Measurements from ENCODE around the gene IRAK2. TPM values are rescaled to one million over a fixed set of nuclear protein-coding genes. Genes with fewer than 3 reads are reported as not detected.
A peak's percentile ranks its signal among the peaks of the same experiment; 100 is the strongest.
"Not testable (repeated sequence)": the region's sequence is repeated elsewhere in the genome, so short reads cannot be mapped to it uniquely, and the experiment has no call there.

The IRAK2 gene
- polyA plus RNA-seq, 1 experiment: 2.5 TPM

DNA sequence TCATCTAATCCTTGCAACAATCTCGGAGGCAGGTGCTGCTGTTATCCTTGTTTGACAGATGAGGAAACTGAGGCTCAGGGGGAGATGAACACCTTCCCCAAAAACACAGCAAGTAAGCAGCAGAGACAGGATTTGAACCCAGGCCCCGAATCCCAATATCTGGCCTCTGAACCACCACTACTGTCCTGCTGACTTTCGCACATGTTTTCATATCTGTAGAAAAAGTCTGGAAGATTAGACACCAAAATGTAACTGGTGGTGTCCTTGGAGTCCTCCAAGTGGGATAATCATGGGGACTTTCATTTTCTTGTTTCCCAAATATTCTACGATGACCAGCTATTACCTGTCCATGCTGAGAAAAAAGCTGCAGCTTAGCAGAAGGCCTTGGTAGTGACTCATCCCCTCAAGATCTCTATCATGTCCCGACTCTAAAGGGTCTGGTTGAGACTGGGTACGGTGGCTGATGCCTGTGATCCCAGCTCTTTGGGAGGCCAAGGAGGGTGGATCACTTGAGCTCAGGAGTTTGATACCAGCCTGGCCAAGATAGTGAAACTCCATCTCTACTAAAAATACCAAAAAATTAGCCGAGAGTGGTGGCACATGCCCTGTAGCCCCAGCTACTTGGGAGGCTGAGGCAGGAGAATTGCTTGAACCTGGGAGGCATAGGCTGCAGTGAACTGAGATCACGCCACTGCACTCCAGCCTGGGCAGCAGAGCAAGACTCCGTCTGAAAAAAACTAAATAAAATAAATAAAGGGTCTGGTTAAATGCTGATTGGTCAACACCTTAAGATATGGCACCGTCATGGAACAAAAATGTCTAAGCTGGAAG is 8.6 kb downstream of the IRAK2 start:
- ChIA-PET POLR2A (no interaction called here), CTCF (interaction anchor here (1.0 kb wide), 1 partner anchor 19 kb away, joined by 3 read pairs; no protein-coding TSS in a partner anchor)
- H3K4me3 ChIP-seq (ENCODE audit: low read depth, low read length): no peak overlapping the region
- H3K27me3 ChIP-seq (ENCODE audit: control insufficient read depth, insufficient read depth, low read length): no peaks in the 10 kb centered on the region
- no peaks in the 10 kb centered on the region for H3K36me3 ChIP-seq (ENCODE audit: control insufficient read depth, insufficient read depth, low read length)
- DNase-seq (ENCODE audit: low read depth): no peak
- TF ChIP-seq, protein P1, sequence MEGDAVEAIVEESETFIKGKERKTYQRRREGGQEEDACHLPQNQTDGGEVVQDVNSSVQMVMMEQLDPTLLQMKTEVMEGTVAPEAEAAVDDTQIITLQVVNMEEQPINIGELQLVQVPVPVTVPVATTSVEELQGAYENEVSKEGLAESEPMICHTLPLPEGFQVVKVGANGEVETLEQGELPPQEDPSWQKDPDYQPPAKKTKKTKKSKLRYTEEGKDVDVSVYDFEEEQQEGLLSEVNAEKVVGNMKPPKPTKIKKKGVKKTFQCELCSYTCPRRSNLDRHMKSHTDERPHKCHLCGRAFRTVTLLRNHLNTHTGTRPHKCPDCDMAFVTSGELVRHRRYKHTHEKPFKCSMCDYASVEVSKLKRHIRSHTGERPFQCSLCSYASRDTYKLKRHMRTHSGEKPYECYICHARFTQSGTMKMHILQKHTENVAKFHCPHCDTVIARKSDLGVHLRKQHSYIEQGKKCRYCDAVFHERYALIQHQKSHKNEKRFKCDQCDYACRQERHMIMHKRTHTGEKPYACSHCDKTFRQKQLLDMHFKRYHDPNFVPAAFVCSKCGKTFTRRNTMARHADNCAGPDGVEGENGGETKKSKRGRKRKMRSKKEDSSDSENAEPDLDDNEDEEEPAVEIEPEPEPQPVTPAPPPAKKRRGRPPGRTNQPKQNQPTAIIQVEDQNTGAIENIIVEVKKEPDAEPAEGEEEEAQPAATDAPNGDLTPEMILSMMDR (IDR thresholded peaks at IDR 0.05; ENCODE audit: insufficient read depth, low read depth, low read length): no peak

DNA sequence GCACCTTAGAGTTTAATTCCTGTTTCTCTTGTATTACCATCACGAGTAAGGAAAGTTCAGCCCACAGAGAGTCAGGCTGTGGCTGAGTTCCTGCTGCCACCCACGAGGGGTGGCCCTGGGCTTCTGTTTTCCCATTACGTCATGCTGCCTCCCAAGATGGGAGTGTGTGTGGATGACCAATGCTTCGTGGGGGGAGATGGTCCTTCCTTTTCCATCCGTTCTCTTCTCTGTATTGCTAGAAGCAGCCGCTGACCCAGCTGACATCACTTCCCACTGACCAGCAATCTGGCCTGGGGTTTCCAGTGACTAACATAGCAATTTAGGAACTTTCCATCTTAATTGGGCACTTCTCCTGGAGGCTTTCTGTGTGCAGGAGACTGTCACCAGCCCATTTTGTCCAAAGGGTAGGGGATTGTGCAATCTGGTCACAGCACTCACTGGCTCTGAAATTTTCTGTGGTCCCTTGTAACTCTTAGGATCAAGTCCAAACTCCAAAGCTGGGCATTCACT is 9.3 kb downstream of the IRAK2 start:
- POLR2A ChIA-PET: no interaction called here

DNA sequence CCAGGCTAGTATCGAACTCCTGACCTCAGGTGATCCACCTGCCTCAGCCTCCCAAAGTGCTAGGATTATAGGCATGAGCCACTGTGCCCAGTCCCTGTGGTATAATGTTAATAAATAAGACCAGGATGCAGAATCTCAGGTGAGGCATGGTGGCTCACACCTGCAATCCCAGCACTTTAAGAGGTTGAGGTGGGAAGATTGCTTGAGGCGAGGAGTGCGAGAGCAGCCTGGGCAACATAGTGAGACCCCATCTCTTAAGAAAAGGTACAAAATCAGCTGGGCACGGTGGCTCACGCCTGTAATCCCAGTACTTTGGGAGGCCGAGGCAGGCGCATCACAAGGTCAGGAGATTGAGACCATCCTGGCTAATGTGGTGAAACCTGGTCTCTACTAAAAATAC is 10.6 kb downstream of the IRAK2 start:
- CTCF ChIA-PET: interaction anchor here (0.6 kb wide), 1 partner anchor 62 kb away, joined by 3 read pairs; no protein-coding TSS in a partner anchor
- POLR2A ChIA-PET; DNase-seq (ENCODE audit: low read depth); H3K36me3 ChIP-seq (ENCODE audit: control insufficient read depth, insufficient read depth, low read length); H3K27me3 ChIP-seq (ENCODE audit: control insufficient read depth, insufficient read depth, low read length); H3K4me3 ChIP-seq (ENCODE audit: low read depth, low read length): not testable (repeated sequence)

More for the DNA sequence above, 9.3 kb downstream of the IRAK2 start:
- H3K4me3 ChIP-seq (ENCODE audit: low read depth, low read length): no peak overlapping the region
- TF ChIP-seq, protein P1 (IDR thresholded peaks at IDR 0.05; ENCODE audit: insufficient read depth, low read depth, low read length): no peak
- no peaks in the 10 kb centered on the region for H3K27me3 ChIP-seq (ENCODE audit: control insufficient read depth, insufficient read depth, low read length)
- DNase-seq (ENCODE audit: low read depth): peak; percentile 78
- CTCF ChIA-PET: interaction anchor here (1.0 kb wide), 1 partner anchor 19 kb away, joined by 3 read pairs; no protein-coding TSS in a partner anchor
- H3K36me3 ChIP-seq (ENCODE audit: control insufficient read depth, insufficient read depth, low read length): no peaks in the 10 kb centered on the region

DNA sequence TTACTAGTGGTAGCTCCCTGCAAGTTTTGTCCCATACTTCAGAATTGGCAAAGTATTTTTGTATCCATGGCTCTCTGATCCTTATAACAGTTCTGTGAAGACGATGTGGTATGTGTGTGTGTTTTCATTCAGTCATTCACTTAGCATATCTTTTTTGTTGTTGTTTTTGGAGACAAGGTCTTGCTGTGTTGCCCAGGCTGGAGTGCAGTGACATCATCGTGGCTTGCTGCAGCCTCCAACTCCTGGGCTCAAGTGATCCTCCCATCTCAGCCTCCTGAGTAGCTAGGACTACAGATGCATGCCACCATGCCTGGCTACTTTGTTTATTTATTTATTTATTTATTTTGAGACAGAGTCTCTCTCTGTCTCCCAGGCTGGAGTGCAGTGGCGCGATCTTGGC is 11.4 kb downstream of the IRAK2 start:
- CTCF ChIA-PET; POLR2A ChIA-PET; H3K4me3 ChIP-seq (ENCODE audit: low read depth, low read length); DNase-seq (ENCODE audit: low read depth); H3K36me3 ChIP-seq (ENCODE audit: control insufficient read depth, insufficient read depth, low read length); H3K27me3 ChIP-seq (ENCODE audit: control insufficient read depth, insufficient read depth, low read length): not testable (repeated sequence)

DNA sequence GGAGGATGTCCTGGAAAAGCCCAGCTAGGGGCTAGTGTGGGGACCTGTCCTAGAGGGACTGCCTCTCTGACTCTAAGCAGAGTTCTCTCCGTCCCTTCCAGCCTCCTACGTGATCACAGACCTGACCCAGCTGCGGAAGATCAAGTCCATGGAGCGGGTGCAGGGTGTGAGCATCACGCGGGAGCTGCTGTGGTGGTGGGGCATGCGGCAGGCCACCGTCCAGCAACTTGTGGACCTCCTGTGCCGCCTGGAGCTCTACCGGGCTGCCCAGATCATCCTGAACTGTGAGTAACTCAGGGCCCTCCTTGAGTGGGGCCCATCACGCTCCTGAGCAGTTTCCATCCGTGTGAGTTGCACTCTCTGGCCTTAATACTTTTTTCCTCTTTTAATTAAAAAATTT is 13.0 kb downstream of the IRAK2 start:
- Histone ChIP-seq H3K4me3 (ENCODE audit: low read depth, low read length) (no peak overlapping the region), H3K36me3 (ENCODE audit: control insufficient read depth, insufficient read depth, low read length) (no peaks in the 10 kb centered on the region), H3K27me3 (ENCODE audit: control insufficient read depth, insufficient read depth, low read length) (no peaks in the 10 kb centered on the region)
- no peak for DNase-seq (ENCODE audit: low read depth)
- TF ChIP-seq, protein P1 (IDR thresholded peaks at IDR 0.05; ENCODE audit: insufficient read depth, low read depth, low read length): no peak
- POLR2A ChIA-PET: no interaction called here
- CTCF ChIA-PET: interaction anchor here (1.7 to 1.8 kb wide), 2 partner anchors 13 to 15 kb away, joined by 4 read pairs; partner anchors contain the start of gene IRAK2

DNA sequence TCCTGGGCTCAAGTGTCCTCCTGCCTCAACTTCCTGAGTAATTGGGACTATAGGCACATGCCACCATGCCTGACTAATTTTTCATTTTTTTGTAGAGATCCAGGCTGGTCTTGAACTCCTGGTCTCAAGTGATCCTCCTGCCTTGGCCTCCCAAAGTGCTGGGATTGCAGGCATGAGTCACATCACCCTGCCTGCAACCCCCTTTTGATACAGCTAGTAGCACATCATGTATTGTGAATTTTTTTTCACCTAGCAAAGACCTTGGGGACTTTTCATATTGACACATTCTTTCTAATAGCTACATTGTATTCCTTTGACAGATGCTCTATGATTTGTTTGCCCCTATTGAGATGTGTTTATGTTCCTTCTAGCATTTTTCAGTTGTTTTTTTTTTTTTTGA is 14.2 kb downstream of the IRAK2 start:
- ChIA-PET POLR2A (no interaction called here), CTCF (interaction anchor here (0.8 kb wide), 1 partner anchor 10 kb away, joined by 3 read pairs; no protein-coding TSS in a partner anchor)
- Histone ChIP-seq H3K36me3 (ENCODE audit: control insufficient read depth, insufficient read depth, low read length) (no peaks in the 10 kb centered on the region), H3K4me3 (ENCODE audit: low read depth, low read length) (no peak overlapping the region), H3K27me3 (ENCODE audit: control insufficient read depth, insufficient read depth, low read length) (no peaks in the 10 kb centered on the region)
- TF ChIP-seq, protein P1 (IDR thresholded peaks at IDR 0.05; ENCODE audit: insufficient read depth, low read depth, low read length): no peak
- DNase-seq (ENCODE audit: low read depth): no peak
